ENCODE results near the gene CEP112. TPM values are rescaled to one million over a fixed set of nuclear protein-coding genes. Genes with fewer than 3 reads are reported as not detected.

The CEP112 gene
- total RNA-seq, 1 donor from 2014 or later = 24.5 TPM

DNA sequence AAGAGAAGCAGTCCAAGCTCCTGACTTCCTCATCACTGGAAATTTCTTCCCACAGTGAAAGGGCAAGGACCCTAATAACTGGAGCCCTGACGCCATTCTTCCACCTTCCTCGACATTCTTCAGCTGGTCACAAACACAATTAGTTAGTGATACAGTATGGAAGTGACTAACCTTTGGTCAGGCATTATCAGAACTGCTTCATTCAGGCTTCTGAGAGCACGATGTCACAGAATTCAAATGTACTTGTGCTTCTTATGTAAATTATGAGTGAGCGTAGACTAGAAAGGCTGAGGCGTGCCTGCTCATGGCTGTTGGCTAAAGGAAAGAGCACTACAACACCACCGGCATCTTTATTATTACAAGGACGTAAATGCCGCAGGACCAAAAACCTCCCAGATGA lies 327.5 kb downstream of the CEP112 start:
- Mint-ChIP-seq H3K27ac (ENCODE audit: unreplicated experiment) (no peak overlapping the region), H3K4me1 (no peaks in the 10 kb centered on the region), H3K4me3 (no peak overlapping the region), H3K36me3 (ENCODE audit: low read depth) (peaks cover 5% of the 10 kb centered on the region), H3K9me3 (peaks cover 3% of the 10 kb centered on the region), H3K27me3 (ENCODE audit: low read depth) (no peaks in the 10 kb centered on the region)
- TF ChIP-seq, protein P1, sequence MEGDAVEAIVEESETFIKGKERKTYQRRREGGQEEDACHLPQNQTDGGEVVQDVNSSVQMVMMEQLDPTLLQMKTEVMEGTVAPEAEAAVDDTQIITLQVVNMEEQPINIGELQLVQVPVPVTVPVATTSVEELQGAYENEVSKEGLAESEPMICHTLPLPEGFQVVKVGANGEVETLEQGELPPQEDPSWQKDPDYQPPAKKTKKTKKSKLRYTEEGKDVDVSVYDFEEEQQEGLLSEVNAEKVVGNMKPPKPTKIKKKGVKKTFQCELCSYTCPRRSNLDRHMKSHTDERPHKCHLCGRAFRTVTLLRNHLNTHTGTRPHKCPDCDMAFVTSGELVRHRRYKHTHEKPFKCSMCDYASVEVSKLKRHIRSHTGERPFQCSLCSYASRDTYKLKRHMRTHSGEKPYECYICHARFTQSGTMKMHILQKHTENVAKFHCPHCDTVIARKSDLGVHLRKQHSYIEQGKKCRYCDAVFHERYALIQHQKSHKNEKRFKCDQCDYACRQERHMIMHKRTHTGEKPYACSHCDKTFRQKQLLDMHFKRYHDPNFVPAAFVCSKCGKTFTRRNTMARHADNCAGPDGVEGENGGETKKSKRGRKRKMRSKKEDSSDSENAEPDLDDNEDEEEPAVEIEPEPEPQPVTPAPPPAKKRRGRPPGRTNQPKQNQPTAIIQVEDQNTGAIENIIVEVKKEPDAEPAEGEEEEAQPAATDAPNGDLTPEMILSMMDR (conservative IDR thresholded peaks at IDR 0.05) = no peak
- DNase-seq (ENCODE audit: low read depth, low spot score) = no peak

DNA sequence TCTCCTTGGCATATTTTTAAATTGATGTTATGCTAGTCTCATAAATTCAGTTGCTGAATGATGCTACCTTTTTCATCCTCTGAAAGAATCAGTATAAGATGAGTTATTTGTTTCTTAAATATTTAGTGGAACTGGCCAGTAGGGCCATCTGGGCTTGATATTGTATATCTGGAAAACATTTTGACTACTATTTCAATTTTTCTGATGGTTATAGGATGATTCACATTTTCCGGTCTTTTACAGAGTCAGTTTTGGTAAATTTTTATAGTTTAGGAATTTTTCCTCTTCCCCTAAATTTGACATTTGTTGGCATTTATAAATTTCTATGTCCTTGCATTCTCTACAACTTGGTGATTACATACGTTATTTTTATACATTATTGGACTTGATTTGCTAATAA lies 334.2 kb downstream of the CEP112 start:
- TF ChIP-seq, protein P1 (conservative IDR thresholded peaks at IDR 0.05) = no peak
- H3K27me3 Mint-ChIP-seq (ENCODE audit: low read depth) = no peaks in the 10 kb centered on the region
- H3K9me3 Mint-ChIP-seq = peaks cover 3% of the 10 kb centered on the region
- no peak overlapping the region for H3K4me3 Mint-ChIP-seq
- no peak overlapping the region for H3K27ac Mint-ChIP-seq (ENCODE audit: unreplicated experiment)
- DNase-seq (ENCODE audit: low read depth, low spot score) = no peak
- H3K4me1 Mint-ChIP-seq = no peaks in the 10 kb centered on the region
- H3K36me3 Mint-ChIP-seq (ENCODE audit: low read depth) = no peaks in the 10 kb centered on the region

DNA sequence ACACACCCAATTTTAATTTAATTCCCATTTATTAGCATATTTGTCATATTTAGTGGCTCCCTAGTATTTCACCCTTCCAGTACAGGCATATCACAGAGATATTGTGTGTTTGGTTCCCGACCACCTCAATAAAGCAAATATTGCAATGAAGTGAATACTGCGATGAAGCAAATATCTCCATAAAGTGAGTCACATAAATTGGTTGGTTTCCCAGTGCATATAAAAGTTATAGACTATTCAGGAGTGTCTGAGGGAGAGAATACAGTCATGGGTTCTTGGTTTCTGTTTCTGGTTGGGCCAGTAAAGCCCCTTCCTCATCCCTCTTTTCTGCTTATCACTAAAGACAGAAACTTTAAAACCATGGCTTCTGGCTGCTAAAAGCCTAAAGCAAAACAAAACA lies 335.1 kb downstream of the CEP112 start:
- H3K27me3 Mint-ChIP-seq (ENCODE audit: low read depth) = no peaks in the 10 kb centered on the region
- H3K27ac Mint-ChIP-seq (ENCODE audit: unreplicated experiment) = no peak overlapping the region
- no peaks in the 10 kb centered on the region for H3K36me3 Mint-ChIP-seq (ENCODE audit: low read depth)
- H3K4me3 Mint-ChIP-seq = no peak overlapping the region
- no peaks in the 10 kb centered on the region for H3K9me3 Mint-ChIP-seq
- DNase-seq (ENCODE audit: low read depth, low spot score) = no peak
- TF ChIP-seq, protein P1 (conservative IDR thresholded peaks at IDR 0.05) = no peak
- H3K4me1 Mint-ChIP-seq = no peaks in the 10 kb centered on the region

DNA sequence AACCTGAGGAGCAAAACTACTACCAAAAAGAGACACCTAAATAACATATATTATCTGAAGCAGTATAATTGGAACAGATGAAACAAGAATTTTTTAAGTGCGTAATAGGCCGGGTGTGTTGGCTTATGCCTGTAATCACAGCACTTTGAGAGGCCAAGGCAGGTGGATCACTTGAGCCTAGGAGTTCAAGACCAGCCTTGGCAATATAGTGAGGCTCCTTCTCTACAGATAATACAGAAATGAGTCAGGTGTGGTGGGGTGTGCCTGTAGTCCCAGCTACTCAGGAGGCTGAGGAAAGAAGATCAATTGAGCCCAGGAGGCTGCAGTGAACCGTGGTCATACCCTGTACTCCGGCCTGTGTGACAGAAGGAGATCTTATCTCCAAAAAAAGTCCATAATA lies 336.3 kb downstream of the CEP112 start:
- Mint-ChIP-seq H3K27ac (ENCODE audit: unreplicated experiment) (no peak overlapping the region), H3K4me3 (no peak overlapping the region), H3K4me1 (no peaks in the 10 kb centered on the region), H3K27me3 (ENCODE audit: low read depth) (no peaks in the 10 kb centered on the region), H3K36me3 (ENCODE audit: low read depth) (no peaks in the 10 kb centered on the region), H3K9me3 (no peaks in the 10 kb centered on the region)
- no peak for DNase-seq (ENCODE audit: low read depth, low spot score)
- TF ChIP-seq, protein P1 (conservative IDR thresholded peaks at IDR 0.05) = no peak

DNA sequence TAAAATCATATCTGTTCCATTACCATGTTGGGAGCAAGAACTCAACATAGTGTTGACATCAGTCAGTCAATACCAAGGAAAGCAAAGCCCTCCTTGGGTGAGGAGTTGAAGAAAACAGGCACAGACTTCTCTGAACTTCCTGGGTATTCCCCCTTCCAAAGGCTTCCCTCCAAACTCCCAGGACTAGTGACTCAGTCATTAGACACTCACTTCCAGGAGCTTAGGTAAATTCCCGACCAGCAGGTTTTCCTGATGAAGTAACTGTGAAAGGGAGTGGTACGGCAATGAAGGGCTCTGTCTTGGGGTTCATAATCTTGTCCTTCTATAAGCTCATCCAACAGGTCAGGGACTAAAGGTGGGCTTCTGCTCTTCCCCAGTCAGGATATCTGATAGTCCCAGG lies 336.7 kb downstream of the CEP112 start:
- Mint-ChIP-seq H3K9me3 (no peaks in the 10 kb centered on the region), H3K36me3 (ENCODE audit: low read depth) (peaks cover 3% of the 10 kb centered on the region), H3K27me3 (ENCODE audit: low read depth) (no peaks in the 10 kb centered on the region), H3K4me3 (no peak overlapping the region), H3K27ac (ENCODE audit: unreplicated experiment) (no peak overlapping the region), H3K4me1 (no peaks in the 10 kb centered on the region)
- TF ChIP-seq, protein P1 (conservative IDR thresholded peaks at IDR 0.05) = no peak
- DNase-seq (ENCODE audit: low read depth, low spot score) = no peak

DNA sequence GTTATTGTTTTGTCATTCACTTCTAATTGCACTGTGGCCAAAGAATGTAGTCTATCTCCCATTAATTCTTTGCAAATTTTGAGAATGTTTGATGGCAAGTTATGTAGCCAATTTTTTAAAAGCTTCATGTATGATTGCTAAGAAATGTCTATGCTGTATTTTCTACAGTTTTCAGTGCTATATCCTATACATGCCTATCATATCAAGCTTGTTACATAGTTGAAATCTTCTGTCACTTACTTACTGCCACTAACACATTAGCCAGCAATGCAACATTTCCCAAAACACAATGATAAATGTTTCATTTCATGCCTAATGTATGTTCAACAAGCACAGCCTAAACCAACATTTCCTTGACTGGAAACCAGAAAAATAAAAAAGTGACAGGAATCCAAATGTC lies 338.1 kb downstream of the CEP112 start:
- no peak overlapping the region for H3K4me3 Mint-ChIP-seq
- H3K9me3 Mint-ChIP-seq = peaks cover under 1% of the 10 kb centered on the region
- H3K4me1 Mint-ChIP-seq = no peaks in the 10 kb centered on the region
- H3K27ac Mint-ChIP-seq (ENCODE audit: unreplicated experiment) = no peak overlapping the region
- H3K36me3 Mint-ChIP-seq (ENCODE audit: low read depth) = peaks cover 7% of the 10 kb centered on the region
- no peaks in the 10 kb centered on the region for H3K27me3 Mint-ChIP-seq (ENCODE audit: low read depth)
- DNase-seq (ENCODE audit: low read depth, low spot score) = no peak
- TF ChIP-seq, protein P1 (conservative IDR thresholded peaks at IDR 0.05) = no peak

All from neural crest cell (in vitro differentiated cells).